Parathyroid adenoma (tissue), 2 donors: Measurements from ENCODE around the gene SHC2.
"Not testable (repeated sequence)": the region's sequence is repeated elsewhere in the genome, so short reads cannot be mapped to it uniquely, and the experiment has no call there.

ENCODE experiments used
- H2AFZ ChIP-seq: fragments of 300-600 bp; sonication (generic); one replicate; pipeline ENCODE4 v1.7.0; 2017; ENCODE audit warnings: antibody characterized with exemption, mild to moderate bottlenecking
- H3K27ac ChIP-seq: fragments of 300-600 bp; sonication (generic); one replicate; pipeline ENCODE4 v1.7.0; 2017
- H3K27me3 ChIP-seq: fragments of 300-600 bp; sonication (generic); one replicate; pipeline ENCODE4 v1.7.0; 2017; ENCODE audit warnings: low read length; ENCODE audit not compliant: control insufficient read depth, insufficient read depth
- H3K36me3 ChIP-seq: fragments of 300-600 bp; sonication (generic); one replicate; pipeline ENCODE4 v1.7.0; 2017; ENCODE audit warnings: low read length; ENCODE audit not compliant: control insufficient read depth, insufficient read depth
- H3K4me1 ChIP-seq: fragments of 300-600 bp; sonication (generic); one replicate; pipeline ENCODE4 v1.7.0; 2017; ENCODE audit warnings: control low read depth
- H3K4me2 ChIP-seq: fragments of 300-600 bp; sonication (generic); one replicate; pipeline ENCODE4 v1.7.0; 2017; ENCODE audit warnings: low read length
- H3K4me3 ChIP-seq: fragments of 300-600 bp; sonication (generic); one replicate; pipeline ENCODE4 v1.7.0; 2017; ENCODE audit warnings: low read depth, low read length
- H3K79me2 ChIP-seq: fragments of 300-600 bp; sonication (generic); one replicate; pipeline ENCODE4 v1.7.0; 2017; ENCODE audit warnings: control low read depth
- H3K9ac ChIP-seq: fragments of 300-600 bp; sonication (generic); one replicate; pipeline ENCODE4 v1.7.0; 2017; ENCODE audit warnings: mild to moderate bottlenecking
- H3K9me3 ChIP-seq: fragments of 300-600 bp; sonication (generic); one replicate; pipeline ENCODE4 v1.7.0; 2017; ENCODE audit warnings: low read length; ENCODE audit not compliant: control insufficient read depth
- TF ChIP-seq, protein P1 (sequence below): fragments of 300-600 bp; sonication (generic); IDR thresholded peaks from one replicate; pipeline ENCODE4 v1.7.0; 2017; ENCODE audit warnings: antibody characterized with exemption, mild to moderate bottlenecking
- donor health status: primary hyperparathyroidism.

The SHC2 gene

DNA sequence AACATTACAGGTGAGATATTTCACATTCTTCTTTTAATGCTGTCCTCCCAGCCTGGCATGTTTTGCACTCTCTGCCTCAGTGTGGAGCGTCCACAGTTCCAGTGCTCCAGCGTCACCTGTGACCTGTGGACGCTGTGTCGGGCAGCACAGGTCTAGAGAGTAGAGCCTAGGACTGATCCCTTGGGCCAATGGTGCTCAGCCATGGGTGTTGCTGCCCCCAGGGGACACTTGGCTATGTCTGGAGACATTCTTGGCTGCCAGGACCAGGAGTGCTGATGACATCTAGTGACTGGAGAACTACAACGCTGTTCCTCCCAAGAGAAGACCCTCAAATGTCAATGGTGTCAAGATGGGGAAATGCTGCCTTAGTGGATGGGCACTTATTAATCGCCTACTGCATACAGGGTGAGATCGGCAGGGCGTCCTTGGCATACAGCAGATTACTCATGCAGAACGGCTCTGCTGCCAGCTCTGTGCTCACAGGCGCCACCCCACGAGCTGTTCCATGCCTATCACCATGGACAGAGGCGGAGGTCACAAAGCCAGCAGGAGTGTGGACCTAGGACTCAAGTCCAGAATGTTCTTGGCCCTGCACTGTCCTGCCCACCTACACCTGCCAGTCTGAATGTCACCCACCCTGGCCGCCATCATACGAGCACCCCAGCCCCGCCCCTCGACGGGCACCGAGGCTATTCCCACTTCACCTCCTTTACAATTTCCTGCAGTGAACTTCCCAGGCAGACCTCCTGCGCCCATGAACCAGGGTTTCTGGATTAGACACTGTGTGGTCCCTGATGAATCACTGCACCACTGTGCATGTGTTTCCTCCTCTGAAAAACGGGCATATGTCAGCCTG is 21.6 kb upstream of the SHC2 start:
- no peaks in the 10 kb centered on the region for H3K4me1 ChIP-seq
- H3K27me3 ChIP-seq, result no peaks in the 10 kb centered on the region
- no peak overlapping the region for H3K9ac ChIP-seq
- H3K4me3 ChIP-seq, result no peak overlapping the region
- H2AFZ ChIP-seq, result no peak overlapping the region
- TF ChIP-seq, protein P1, sequence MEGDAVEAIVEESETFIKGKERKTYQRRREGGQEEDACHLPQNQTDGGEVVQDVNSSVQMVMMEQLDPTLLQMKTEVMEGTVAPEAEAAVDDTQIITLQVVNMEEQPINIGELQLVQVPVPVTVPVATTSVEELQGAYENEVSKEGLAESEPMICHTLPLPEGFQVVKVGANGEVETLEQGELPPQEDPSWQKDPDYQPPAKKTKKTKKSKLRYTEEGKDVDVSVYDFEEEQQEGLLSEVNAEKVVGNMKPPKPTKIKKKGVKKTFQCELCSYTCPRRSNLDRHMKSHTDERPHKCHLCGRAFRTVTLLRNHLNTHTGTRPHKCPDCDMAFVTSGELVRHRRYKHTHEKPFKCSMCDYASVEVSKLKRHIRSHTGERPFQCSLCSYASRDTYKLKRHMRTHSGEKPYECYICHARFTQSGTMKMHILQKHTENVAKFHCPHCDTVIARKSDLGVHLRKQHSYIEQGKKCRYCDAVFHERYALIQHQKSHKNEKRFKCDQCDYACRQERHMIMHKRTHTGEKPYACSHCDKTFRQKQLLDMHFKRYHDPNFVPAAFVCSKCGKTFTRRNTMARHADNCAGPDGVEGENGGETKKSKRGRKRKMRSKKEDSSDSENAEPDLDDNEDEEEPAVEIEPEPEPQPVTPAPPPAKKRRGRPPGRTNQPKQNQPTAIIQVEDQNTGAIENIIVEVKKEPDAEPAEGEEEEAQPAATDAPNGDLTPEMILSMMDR, result no peak
- H3K36me3 ChIP-seq, result no peaks in the 10 kb centered on the region
- no peak overlapping the region for H3K4me2 ChIP-seq
- H3K9me3 ChIP-seq, result no peaks in the 10 kb centered on the region
- no peak overlapping the region for H3K27ac ChIP-seq
- no peaks in the 10 kb centered on the region for H3K79me2 ChIP-seq

DNA sequence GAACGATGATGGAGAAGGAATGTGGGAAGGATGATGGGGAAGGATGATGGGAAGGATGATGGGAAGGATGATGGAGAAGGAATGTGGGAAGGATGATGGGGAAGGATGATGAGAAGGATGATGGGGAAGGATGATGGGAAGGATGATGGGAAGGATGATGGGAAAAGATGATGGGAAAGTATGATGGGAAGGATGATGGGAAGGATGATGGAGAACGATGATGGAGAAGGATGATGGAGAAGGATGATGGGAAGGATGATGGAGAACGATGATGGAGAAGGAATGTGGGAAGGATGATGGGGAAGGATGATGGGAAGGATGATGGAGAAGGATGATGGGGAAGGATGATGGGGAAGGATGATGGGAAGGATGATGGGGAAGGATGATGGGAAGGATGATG is 20.3 kb upstream of the SHC2 start:
- not testable (repeated sequence) for H3K4me1 ChIP-seq, H3K4me3 ChIP-seq, H3K27ac ChIP-seq, H3K4me2 ChIP-seq, H3K36me3 ChIP-seq, H3K9me3 ChIP-seq, H3K27me3 ChIP-seq, H3K79me2 ChIP-seq, H2AFZ ChIP-seq, H3K9ac ChIP-seq

DNA sequence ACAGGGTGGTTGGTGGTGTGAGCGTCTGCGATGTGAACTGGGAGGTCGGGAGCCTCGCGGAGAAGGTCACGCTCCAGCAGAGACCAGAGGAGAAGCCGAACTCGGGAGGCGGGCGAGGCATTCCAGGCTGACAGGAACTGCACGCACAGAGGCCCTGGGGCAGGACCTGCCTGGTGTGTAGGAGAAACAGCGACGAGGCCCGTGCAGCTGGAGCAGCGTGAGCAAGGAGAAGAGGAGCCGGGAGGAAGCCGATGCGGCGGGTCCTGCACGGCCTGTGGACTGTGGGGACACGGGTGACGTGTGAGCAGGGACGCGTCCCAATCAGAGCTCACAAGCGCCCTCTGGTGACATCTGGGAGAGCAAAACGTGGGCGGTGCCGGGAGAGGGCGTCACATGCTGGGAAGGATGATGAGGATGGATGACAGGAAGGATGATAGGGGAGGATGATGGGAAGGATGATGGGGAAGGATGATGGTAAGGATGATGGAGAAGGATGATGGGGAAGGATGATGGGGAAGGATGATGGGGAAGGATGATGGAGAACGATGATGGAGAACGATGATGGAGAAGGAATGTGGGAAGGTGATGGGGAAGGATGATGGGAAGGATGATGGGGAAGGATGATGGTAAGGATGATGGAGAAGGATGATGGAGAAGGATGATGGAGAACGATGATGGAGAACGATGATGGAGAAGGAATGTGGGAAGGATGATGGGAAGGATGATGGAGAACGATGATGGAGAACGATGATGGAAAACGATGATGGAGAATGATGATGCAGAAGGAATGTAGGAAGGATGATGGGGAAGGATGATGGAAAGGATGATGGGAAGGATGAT is 19.4 kb upstream of the SHC2 start:
- H3K36me3 ChIP-seq, result no peaks in the 10 kb centered on the region
- H3K79me2 ChIP-seq, result no peaks in the 10 kb centered on the region
- peak overlapping the region; percentile 59 for H2AFZ ChIP-seq
- no peaks in the 10 kb centered on the region for H3K4me1 ChIP-seq
- H3K4me3 ChIP-seq, result peak overlapping the region; percentile 48
- no peaks in the 10 kb centered on the region for H3K9me3 ChIP-seq
- H3K4me2 ChIP-seq, result peak overlapping the region; percentile 82
- TF ChIP-seq, protein P1, result peak; percentile 77
- H3K27me3 ChIP-seq, result no peaks in the 10 kb centered on the region
- no peak overlapping the region for H3K27ac ChIP-seq
- H3K9ac ChIP-seq, result no peak overlapping the region

DNA sequence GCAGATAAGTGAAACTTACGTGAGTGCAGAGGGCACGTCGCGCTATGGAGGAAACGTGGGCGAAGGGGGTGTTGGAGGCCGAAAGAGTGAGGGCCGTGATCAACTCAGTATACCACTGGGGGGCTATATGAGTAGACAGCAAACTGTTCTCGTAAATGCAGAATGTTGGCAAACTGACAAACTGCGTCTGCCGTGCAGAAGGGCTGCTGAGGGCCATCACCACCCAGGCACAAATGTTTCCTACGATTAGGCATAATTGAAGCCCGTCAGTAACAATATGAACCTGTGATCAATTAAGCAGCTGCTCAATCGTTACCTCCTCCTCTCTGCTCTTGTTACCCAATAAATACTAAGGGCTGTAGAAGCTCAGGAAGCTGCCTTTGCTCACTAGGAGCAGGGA is 18.1 kb upstream of the SHC2 start:
- Histone ChIP-seq H3K27ac (no peak overlapping the region), H3K9ac (no peak overlapping the region), H3K4me2 (no peak overlapping the region), H3K27me3 (no peaks in the 10 kb centered on the region), H3K4me3 (no peak overlapping the region), H2AFZ (no peak overlapping the region), H3K36me3 (no peaks in the 10 kb centered on the region), H3K79me2 (no peaks in the 10 kb centered on the region), H3K4me1 (no peaks in the 10 kb centered on the region), H3K9me3 (no peaks in the 10 kb centered on the region)
- TF ChIP-seq, protein P1, result no peak

DNA sequence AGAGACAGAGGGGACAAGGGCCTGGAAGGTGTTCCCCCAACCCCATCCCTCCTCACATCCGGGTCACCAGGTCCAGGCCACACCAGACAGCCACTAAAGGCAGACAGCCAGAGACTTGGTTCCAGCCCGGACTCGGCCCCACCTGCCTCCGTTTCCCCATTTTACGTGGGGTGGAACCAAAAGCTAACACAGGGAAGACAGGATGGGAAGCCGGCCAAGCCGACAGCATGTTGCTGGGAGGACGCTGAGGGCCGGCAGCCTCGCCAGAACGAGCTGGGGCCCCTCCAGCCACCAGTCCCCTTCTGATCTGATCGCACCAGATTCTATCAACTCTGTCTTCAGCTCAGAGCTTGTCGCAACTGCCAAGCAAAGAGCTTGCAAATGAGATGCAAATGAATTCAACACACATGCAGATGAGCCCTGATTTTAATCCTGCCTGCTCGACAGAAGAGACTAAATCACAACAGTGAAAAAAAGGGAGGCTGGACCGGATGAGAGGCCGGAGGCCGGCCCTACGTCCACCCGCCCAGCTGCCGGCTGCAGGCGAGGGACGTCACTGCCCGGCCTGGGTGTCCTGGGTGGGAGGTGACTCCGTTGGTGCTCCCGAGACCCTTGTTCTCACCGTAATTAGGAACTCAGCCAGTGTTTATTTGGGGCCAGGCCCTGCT is 17.5 kb upstream of the SHC2 start:
- H3K9me3 ChIP-seq, result no peaks in the 10 kb centered on the region
- H3K4me2 ChIP-seq, result no peak overlapping the region
- H2AFZ ChIP-seq, result no peak overlapping the region
- no peak overlapping the region for H3K4me3 ChIP-seq
- TF ChIP-seq, protein P1, result no peak
- H3K4me1 ChIP-seq, result no peaks in the 10 kb centered on the region
- H3K27me3 ChIP-seq, result no peaks in the 10 kb centered on the region
- no peak overlapping the region for H3K9ac ChIP-seq
- H3K79me2 ChIP-seq, result no peaks in the 10 kb centered on the region
- H3K36me3 ChIP-seq, result no peaks in the 10 kb centered on the region
- no peak overlapping the region for H3K27ac ChIP-seq
